T-cell (primary cell): Measurements from ENCODE around the gene CDC37. TPM values are rescaled to one million over a fixed set of nuclear protein-coding genes. Genes with fewer than 3 reads are reported as not detected.
"Not testable (repeated sequence)": the region's sequence is repeated elsewhere in the genome, so short reads cannot be mapped to it uniquely, and the experiment has no call there.

Experiments used
- ATAC-seq, 4 experiments: fragments of 200-7000 bp in 3 of 4; fragments of 150-1000 bp in 1 of 4; cut with Tn5 transposase; replicated peaks in 1 of 4; 1 replicate in 3 of 4; 2 replicates in 1 of 4; pipeline ENCODE4 v1.10.0; 2021; ENCODE audit warnings: moderate library complexity in 3 of 4, mild to moderate bottlenecking in 2 of 4, moderate number of reproducible peaks in 1 of 4
- CTCF ChIA-PET, 2 donors: fragments of 300-600 bp; sonication (Branson Sonifier 250); formaldehyde crosslinking; loops; one replicate each; lab custom pipeline; 2022; ENCODE audit warnings: antibody characterized with exemption in 2 of 2; lab: Charles Lee
- POLR2A ChIA-PET, 2 donors: fragments of 300-600 bp; sonication (Branson Sonifier 250); formaldehyde crosslinking; loops; one replicate each; lab custom pipeline; 2022; ENCODE audit warnings: antibody characterized with exemption in 2 of 2; lab: Charles Lee
- DNase-seq, 35 experiments: peaks; one replicate each; pipeline versions ENCODE4 v3.0.0 to v3.0.0-alpha.2; 2013 to 2023
- H3K27ac ChIP-seq: one replicate; pipeline ENCODE4 v1.5.1; 2013; ENCODE audit warnings: low read length
- H3K27me3 ChIP-seq, 2 experiments: replicated peaks in 1 of 2; 1 replicate in 1 of 2; 2 replicates in 1 of 2; pipeline versions ENCODE4 v1.6.1 to v1.7.0; 2013; ENCODE audit warnings: low read length in 1 of 2, mixed read lengths in 1 of 2; ENCODE audit not compliant: control insufficient read depth in 2 of 2, insufficient read depth in 2 of 2; ENCODE audit errors: extremely low read depth in 1 of 2
- H3K36me3 ChIP-seq, 2 donors: 1 replicate in 1 of 2; 2 replicates in 1 of 2; pipeline versions ENCODE4 v1.6.1 to v1.7.0; 2013; ENCODE audit warnings: low read length in 1 of 2; ENCODE audit not compliant: control insufficient read depth in 2 of 2, insufficient read depth in 1 of 2; ENCODE audit errors: extremely low read depth in 1 of 2
- H3K4me1 ChIP-seq, 2 experiments: 1 replicate in 1 of 2; 2 replicates in 1 of 2; pipeline versions ENCODE4 v1.6.1 to v1.7.0; 2013; ENCODE audit warnings: low read length in 2 of 2, mixed read lengths in 1 of 2; ENCODE audit not compliant: insufficient read depth in 2 of 2, control insufficient read depth in 1 of 2; ENCODE audit errors: extremely low read depth in 1 of 2
- H3K4me3 ChIP-seq, 2 donors: 1 replicate in 1 of 2; 2 replicates in 1 of 2; pipeline versions ENCODE4 v1.5.1 to v1.7.0; 2013; ENCODE audit warnings: mild to moderate bottlenecking in 2 of 2, low read length in 1 of 2, moderate library complexity in 1 of 2; ENCODE audit not compliant: control insufficient read depth in 1 of 2; ENCODE audit errors: extremely low read depth in 1 of 2
- H3K9me3 ChIP-seq: 2 replicates; pipeline ENCODE4 v1.7.0; 2013
- H3K27ac Mint-ChIP-seq, 2 donors: one replicate each; pipeline ENCODE4 v1.8.0; 2020 to 2021; ENCODE audit warnings: mild to moderate bottlenecking in 2 of 2, mixed read lengths in 2 of 2
- H3K27me3 Mint-ChIP-seq, 2 donors: one replicate each; pipeline ENCODE4 v1.8.0; 2021 to 2022; ENCODE audit warnings: mixed read lengths in 2 of 2
- H3K36me3 Mint-ChIP-seq: one replicate; pipeline ENCODE4 v1.8.0; 2021; ENCODE audit warnings: mixed read lengths
- H3K4me1 Mint-ChIP-seq, 3 donors: one replicate each; pipeline ENCODE4 v1.8.0; 2020 to 2022; ENCODE audit warnings: mixed read lengths in 3 of 3, mild to moderate bottlenecking in 1 of 3
- H3K4me3 Mint-ChIP-seq, 3 donors: one replicate each; pipeline ENCODE4 v1.8.0; 2020 to 2022; ENCODE audit warnings: mild to moderate bottlenecking in 3 of 3, mixed read lengths in 3 of 3, moderate library complexity in 3 of 3
- H3K9me3 Mint-ChIP-seq, 3 donors: one replicate each; pipeline ENCODE4 v1.8.0; 2020 to 2022; ENCODE audit warnings: mixed read lengths in 3 of 3
- WGBS: methylation state at CpG from one replicate; pipeline ENCODE4 v1.1.5; 2013; ENCODE audit warnings: missing lambda C conversion rate; ENCODE audit not compliant: insufficient coverage; 5-methylcytosine and 5-hydroxymethylcytosine counted together
- total RNA-seq, 35 experiments: library from RNA in 6 of 35; stranded (reverse) in 6 of 35; fragments of 120-200 nt in 1 of 35; gene quantifications; one replicate each; pipeline versions ENCODE4 v1.2.1 to v1.2.4 and lab custom pipeline; 2013 to 2026

CDC37 gene
- total RNA-seq, 5 donors from 2014 or later (not counting 1 experiment from before 2014, with no cell fraction given), result 163 to 205 (median 190) TPM

GRCh38 chr19:10389863-10390262 lies 13.5 kb downstream of the CDC37 start:
- H3K27ac Mint-ChIP-seq, result peak overlapping the region in 1 of 2 donors; percentile 58
- Histone ChIP-seq H3K36me3 (peaks cover 13 to 33% of the 10 kb centered on the region in 2 donors), H3K4me3 (no peak overlapping the region), H3K27ac (no peak overlapping the region), H3K4me1 (no peaks in the 10 kb centered on the region), H3K27me3 (no peaks in the 10 kb centered on the region), H3K9me3 (no peaks in the 10 kb centered on the region)
- peaks cover 9% of the 10 kb centered on the region for H3K36me3 Mint-ChIP-seq
- 74% methylated on average over 12 of the region's 12 CpGs for WGBS
- H3K27me3 Mint-ChIP-seq, result no peaks in the 10 kb centered on the region
- ChIA-PET POLR2A (interaction anchor here in 1 of 2 donors (0.6 kb wide), 1 partner anchor 19 kb away, joined by 3 read pairs; no protein-coding TSS in a partner anchor), CTCF (interaction anchor here (0.6 to 3.6 kb wide), 10 partner anchors 8 to 130 kb away, joined by 3 to 75 read pairs (median 8); partner anchors contain the start of genes ICAM1 (in 2 of the 2) and TYK2 (in 1 of the 2))
- no peak overlapping the region for H3K4me3 Mint-ChIP-seq
- DNase-seq (no peak), ATAC-seq (no peak)
- peaks cover 0 to 5% (median 0%) of the 10 kb centered on the region in 3 donors for H3K4me1 Mint-ChIP-seq
- no peaks in the 10 kb centered on the region for H3K9me3 Mint-ChIP-seq

GRCh38 chr19:10388957-10389356 lies 14.4 kb downstream of the CDC37 start:
- peak; percentile 54 to 61 (median 59) for ATAC-seq
- peak; percentile 37 to 90 (median 76) for DNase-seq
- H3K27ac Mint-ChIP-seq, result peak overlapping the region; percentile 49 to 55
- Histone ChIP-seq H3K9me3 (no peaks in the 10 kb centered on the region), H3K4me1 (no peaks in the 10 kb centered on the region), H3K4me3 (no peak overlapping the region), H3K27me3 (peaks cover 0 to 3% of the 10 kb centered on the region in 2 experiments), H3K27ac (no peak overlapping the region), H3K36me3 (peaks cover 13 to 30% of the 10 kb centered on the region in 2 donors)
- no peaks in the 10 kb centered on the region for H3K9me3 Mint-ChIP-seq
- H3K4me3 Mint-ChIP-seq, result no peak overlapping the region
- CTCF ChIA-PET, result interaction anchor here (0.6 to 3.6 kb wide), 16 partner anchors 8 to 458 kb away, joined by 3 to 75 read pairs (median 4); partner anchors contain the start of genes ICAM1 (in 2 of the 2) and TYK2 (in 1 of the 2)
- WGBS, result 0% methylated on average over 1 of the region's 3 CpGs
- peaks cover 9% of the 10 kb centered on the region for H3K36me3 Mint-ChIP-seq
- POLR2A ChIA-PET, result no interaction called here
- peaks cover 0 to 5% (median 0%) of the 10 kb centered on the region in 3 donors for H3K4me1 Mint-ChIP-seq
- H3K27me3 Mint-ChIP-seq, result no peaks in the 10 kb centered on the region

GRCh38 chr19:10384580-10384979 lies 18.8 kb downstream of the CDC37 start:
- Histone ChIP-seq H3K4me1 (peaks cover 11 to 13% of the 10 kb centered on the region in 2 experiments), H3K27ac (no peak overlapping the region), H3K27me3 (peaks cover 0 to 3% of the 10 kb centered on the region in 2 experiments), H3K36me3 (no peaks in the 10 kb centered on the region), H3K4me3 (no peak overlapping the region), H3K9me3 (no peaks in the 10 kb centered on the region)
- Mint-ChIP-seq H3K36me3 (peaks cover under 1% of the 10 kb centered on the region), H3K4me3 (no peak overlapping the region), H3K9me3 (no peaks in the 10 kb centered on the region), H3K27me3 (no peaks in the 10 kb centered on the region), H3K27ac (no peak overlapping the region), H3K4me1 (peaks cover 15 to 21% (median 19%) of the 10 kb centered on the region in 3 donors)
- CTCF ChIA-PET, result no interaction called here
- ATAC-seq, result no peak
- DNase-seq, result no peak
- 94% methylated on average over 7 of the region's 9 CpGs for WGBS
- POLR2A ChIA-PET, result no interaction called here

GRCh38 chr19:10383223-10383499 lies 20.2 kb downstream of the CDC37 start:
- ChIA-PET CTCF (interaction anchor here (0.6 to 0.7 kb wide), 4 partner anchors 116 to 356 kb away, joined by 4 to 10 read pairs (median 8); no protein-coding TSS in a partner anchor), POLR2A (interaction anchor here in 1 of 2 donors (0.7 kb wide), 1 partner anchor 39 kb away, joined by 4 read pairs; no protein-coding TSS in a partner anchor)
- peak overlapping the region in 1 of 3 donors; percentile 39 for H3K4me3 Mint-ChIP-seq
- peaks cover 13 to 26% of the 10 kb centered on the region in 2 experiments for H3K4me1 ChIP-seq
- H3K27ac ChIP-seq, H3K27me3 Mint-ChIP-seq, H3K27ac Mint-ChIP-seq, H3K27me3 ChIP-seq, H3K36me3 ChIP-seq, H3K36me3 Mint-ChIP-seq, DNase-seq, H3K9me3 Mint-ChIP-seq, ATAC-seq, H3K9me3 ChIP-seq, H3K4me3 ChIP-seq: not testable (repeated sequence)
- WGBS, result 100% methylated on average over 1 of the region's 8 CpGs
- H3K4me1 Mint-ChIP-seq, result peaks cover 22 to 26% (median 23%) of the 10 kb centered on the region in 3 donors

GRCh38 chr19:10380313-10381102 lies 22.8 kb downstream of the CDC37 start, which contains the start of gene TYK2:
TSS of gene TYK2 (minus strand) at chr19:10380572. CDS start at chr19:10378406, 2,166 bp downstream.
- ATAC-seq (peak; percentile 94 to 97 (median 96)), DNase-seq (peak; percentile 88 to 98 (median 93))
- H3K36me3 Mint-ChIP-seq, result peaks cover 12% of the 10 kb centered on the region
- no peaks in the 10 kb centered on the region for H3K27me3 Mint-ChIP-seq
- Histone ChIP-seq H3K36me3 (peaks cover 0 to 12% of the 10 kb centered on the region in 2 donors), H3K9me3 (no peaks in the 10 kb centered on the region), H3K4me3 (peak within 1 kb of the TSS; percentile 95 to 97), H3K27me3 (peaks cover 0 to 3% of the 10 kb centered on the region in 2 experiments), H3K4me1 (peaks cover 13 to 28% of the 10 kb centered on the region in 2 experiments), H3K27ac (peak within 1 kb of the TSS; percentile 88)
- peak within 1 kb of the TSS; percentile 85 to 95 (median 94) for H3K4me3 Mint-ChIP-seq
- POLR2A ChIA-PET, result interaction anchor here in 1 of 2 donors (1.0 kb wide), 1 partner anchor 92 kb away, joined by 5 read pairs; no protein-coding TSS in a partner anchor
- H3K4me1 Mint-ChIP-seq, result peaks cover 22 to 26% (median 25%) of the 10 kb centered on the region in 3 donors
- WGBS, result under 1% methylated on average over 57 of the region's 58 CpGs
- peak within 1 kb of the TSS; percentile 84 to 87 for H3K27ac Mint-ChIP-seq
- CTCF ChIA-PET, result interaction anchor here in 1 of 2 donors (0.6 to 1.8 kb wide), 13 partner anchors 8 to 185 kb away, joined by 3 to 13 read pairs (median 4); partner anchors contain the start of genes ICAM1 and ICAM5
- H3K9me3 Mint-ChIP-seq, result no peaks in the 10 kb centered on the region

- ChIA-PET CTCF (interaction anchor here (0.6 to 1.8 kb wide), 12 partner anchors 9 to 184 kb away, joined by 3 to 13 read pairs (median 4); partner anchors contain the start of gene ICAM1 (in 1 of the 2)), POLR2A (interaction anchor here (0.6 to 1.0 kb wide), 2 partner anchors 46 to 91 kb away, joined by 5 to 8 read pairs; no protein-coding TSS in a partner anchor)
- 0% methylated on average over 3 of the region's 10 CpGs for WGBS
- no peaks in the 10 kb centered on the region for H3K9me3 Mint-ChIP-seq
- H3K27me3 Mint-ChIP-seq, result no peaks in the 10 kb centered on the region
- H3K4me3 Mint-ChIP-seq, result peak overlapping the region; percentile 85 to 95 (median 94)
- H3K27ac ChIP-seq, result peak overlapping the region; percentile 82
- H3K4me3 ChIP-seq, result peak overlapping the region; percentile 95 to 97
- H3K36me3 Mint-ChIP-seq, result peaks cover 14% of the 10 kb centered on the region
- H3K4me1 Mint-ChIP-seq, result peaks cover 24 to 29% (median 27%) of the 10 kb centered on the region in 3 donors
- H3K27me3 ChIP-seq, result peaks cover 0 to 3% of the 10 kb centered on the region in 2 experiments
- H3K9me3 ChIP-seq, result no peaks in the 10 kb centered on the region
- H3K27ac Mint-ChIP-seq, result peak overlapping the region; percentile 84 to 87
- DNase-seq (no peak), ATAC-seq (peak in 3 of 4 experiments; percentile 0 to 3 (median 2))
- H3K4me1 ChIP-seq, result peaks cover 13 to 28% of the 10 kb centered on the region in 2 experiments
- peaks cover 0 to 13% of the 10 kb centered on the region in 2 donors for H3K36me3 ChIP-seq
Measured at GRCh38 chr19:10379880-10380312, 23.4 kb downstream of the CDC37 start.
